ENCODE results near the gene FOXC2.

The FOXC2 gene

GRCh38 chr16:86533767-86534351 lies 32.8 kb upstream of the FOXC2 start:
- DNase-seq = no peak

- DNase-seq = no peak
Observed at GRCh38 chr16:86534779-86535615, 31.6 kb upstream of the FOXC2 start.

- no peak for DNase-seq
Observed at GRCh38 chr16:86536621-86537020, 30.0 kb upstream of the FOXC2 start.

GRCh38 chr16:86537486-86537885 lies 29.1 kb upstream of the FOXC2 start:
- no peak for DNase-seq

GRCh38 chr16:86538196-86538780 lies 28.3 kb upstream of the FOXC2 start:
- no peak for DNase-seq

GRCh38 chr16:86540894-86541293 lies 25.7 kb upstream of the FOXC2 start:
- no peak for DNase-seq

- DNase-seq = no peak
Observed at GRCh38 chr16:86541560-86541959, 25.1 kb upstream of the FOXC2 start.

GRCh38 chr16:86542756-86543750 lies 23.6 kb upstream of the FOXC2 start:
- DNase-seq = no peak

GRCh38 chr16:86545481-86545880 lies 21.1 kb upstream of the FOXC2 start:
- no peak for DNase-seq

GRCh38 chr16:86545954-86546637 lies 20.5 kb upstream of the FOXC2 start:
- DNase-seq = no peak

GRCh38 chr16:86546638-86547013 lies 20.0 kb upstream of the FOXC2 start:
- DNase-seq = no peak

- no peak for DNase-seq
Observed at GRCh38 chr16:86547286-86547685, 19.3 kb upstream of the FOXC2 start.

- DNase-seq = no peak
Observed at GRCh38 chr16:86549076-86549892, 17.3 kb upstream of the FOXC2 start.

GRCh38 chr16:86549893-86550190 lies 16.8 kb upstream of the FOXC2 start:
- no peak for DNase-seq

- no peak for DNase-seq
Observed at GRCh38 chr16:86550281-86550680, 16.3 kb upstream of the FOXC2 start.

GRCh38 chr16:86553356-86553755 lies 13.3 kb upstream of the FOXC2 start:
- DNase-seq = no peak

- no peak for DNase-seq
Observed at GRCh38 chr16:86554599-86554916, 12.1 kb upstream of the FOXC2 start.

GRCh38 chr16:86554917-86555703 lies 11.5 kb upstream of the FOXC2 start, which contains the start of gene MTHFSD:
MTHFSD (minus strand) TSS chr16:86555235; CDS start chr16:86555184, 51 bp downstream.
- DNase-seq = peak; percentile 91

GRCh38 chr16:86555704-86556075 lies 10.9 kb upstream of the FOXC2 start:
- no peak for DNase-seq

- DNase-seq = no peak
Observed at GRCh38 chr16:86556576-86556975, 10.1 kb upstream of the FOXC2 start.

GRCh38 chr16:86557587-86557986 lies 9.0 kb upstream of the FOXC2 start:
- no peak for DNase-seq

Data from stimulated activated naive CD4-positive, alpha-beta T cell treated with Interleukin-2 at 50 U/mL for 16 hours (primary cell).